HG03342 (cell line): ENCODE data around the gene NCK1.
"Not testable (repeated sequence)": the region's sequence is repeated elsewhere in the genome, so short reads cannot be mapped to it uniquely, and the experiment has no call there.

Experiments used
- ATAC-seq: cut with Tn5 transposase; IDR thresholded peaks from one replicate; pipeline ENCODE4 v1.9.1; 2021; ENCODE audit warnings: mild to moderate bottlenecking, moderate library complexity; ENCODE audit not compliant: unreplicated experiment

Gene NCK1

GRCh38 chr3:136942803-136943202, 80.8 kb downstream of the NCK1 start:
- no peak for ATAC-seq

GRCh38 chr3:136943436-136943835, 81.4 kb downstream of the NCK1 start:
- ATAC-seq, result no peak

GRCh38 chr3:136946978-136947377, 85.0 kb downstream of the NCK1 start:
- ATAC-seq, result no peak

GRCh38 chr3:136947477-136947876, 85.5 kb downstream of the NCK1 start:
- no peak for ATAC-seq

GRCh38 chr3:136949146-136949545, 87.1 kb downstream of the NCK1 start:
- ATAC-seq, result no peak

GRCh38 chr3:136949708-136950107, 87.7 kb downstream of the NCK1 start:
- no peak for ATAC-seq

GRCh38 chr3:136950623-136951022, 88.6 kb downstream of the NCK1 start:
- no peak for ATAC-seq

- ATAC-seq, result no peak
These were observed 90.3 kb downstream of the NCK1 start for GRCh38 chr3:136952292-136952691.

- ATAC-seq, result no peak
These were observed 92.2 kb downstream of the NCK1 start for GRCh38 chr3:136954251-136954650.

- no peak for ATAC-seq
These were observed 93.2 kb downstream of the NCK1 start for GRCh38 chr3:136954980-136955780.

GRCh38 chr3:136955813-136956212, 93.8 kb downstream of the NCK1 start:
- ATAC-seq, result no peak

GRCh38 chr3:136956971-136957370, 95.0 kb downstream of the NCK1 start:
- ATAC-seq, result no peak

- ATAC-seq, result no peak
These were observed 95.8 kb downstream of the NCK1 start, which contains the start of gene IL20RB for GRCh38 chr3:136957751-136958288. IL20RB (plus strand) TSS chr3:136957983; CDS start chr3:136958114, 131 bp downstream.

GRCh38 chr3:136958939-136959338, 96.9 kb downstream of the NCK1 start:
- ATAC-seq, result no peak

- ATAC-seq, result no peak
These were observed 97.6 kb downstream of the NCK1 start for GRCh38 chr3:136959599-136959998.

- no peak for ATAC-seq
These were observed 99.1 kb downstream of the NCK1 start for GRCh38 chr3:136960838-136961836.

GRCh38 chr3:136962927-136963326, 100.9 kb downstream of the NCK1 start:
- ATAC-seq, result no peak

GRCh38 chr3:136969539-136969938, 107.5 kb downstream of the NCK1 start:
- ATAC-seq, result not testable (repeated sequence)

GRCh38 chr3:136973352-136973751, 111.3 kb downstream of the NCK1 start:
- no peak for ATAC-seq

GRCh38 chr3:136974670-136975069, 112.7 kb downstream of the NCK1 start:
- no peak for ATAC-seq

- ATAC-seq, result no peak
These were observed 117.2 kb downstream of the NCK1 start for GRCh38 chr3:136979204-136979603.
